Nucleus accumbens (tissue), 56 donors: ENCODE measurements around the gene SPON1.

Source experiments
- DNase-seq, 56 donors: peaks; one replicate each; lab custom pipeline; 2025; lab: John Stamatoyannopoulos, UW

Gene SPON1

GRCh38 chr11:14308114-14308896 lies 345.8 kb downstream of the SPON1 start:
- no peak for DNase-seq

DNA sequence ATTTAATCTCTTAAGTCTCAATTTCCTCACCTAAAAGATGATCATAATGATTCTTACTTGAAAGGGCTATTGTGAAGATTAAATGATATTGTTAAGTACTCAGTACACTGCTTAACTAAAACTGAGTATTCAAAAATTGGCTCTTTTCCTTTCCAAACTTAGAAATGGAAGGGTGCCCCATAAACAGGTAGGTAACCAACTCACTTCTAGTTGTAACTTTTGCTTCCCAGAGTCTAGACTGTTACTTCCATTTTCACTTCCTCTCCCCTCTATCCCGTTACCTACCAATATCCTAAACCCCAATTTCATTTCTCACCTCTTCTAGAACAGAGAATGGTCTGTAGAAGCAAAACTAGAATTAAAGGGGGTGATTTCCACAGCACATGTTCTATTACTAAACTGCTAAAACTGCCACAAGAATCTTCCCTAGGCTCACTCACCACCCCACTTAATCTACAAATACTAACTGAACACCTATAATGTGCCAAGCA lies 346.4 kb downstream of the SPON1 start:
- DNase-seq: no peak

GRCh38 chr11:14309425-14310192 lies 347.1 kb downstream of the SPON1 start:
- no peak for DNase-seq

GRCh38 chr11:14310679-14311078 lies 348.2 kb downstream of the SPON1 start:
- DNase-seq: no peak

DNA sequence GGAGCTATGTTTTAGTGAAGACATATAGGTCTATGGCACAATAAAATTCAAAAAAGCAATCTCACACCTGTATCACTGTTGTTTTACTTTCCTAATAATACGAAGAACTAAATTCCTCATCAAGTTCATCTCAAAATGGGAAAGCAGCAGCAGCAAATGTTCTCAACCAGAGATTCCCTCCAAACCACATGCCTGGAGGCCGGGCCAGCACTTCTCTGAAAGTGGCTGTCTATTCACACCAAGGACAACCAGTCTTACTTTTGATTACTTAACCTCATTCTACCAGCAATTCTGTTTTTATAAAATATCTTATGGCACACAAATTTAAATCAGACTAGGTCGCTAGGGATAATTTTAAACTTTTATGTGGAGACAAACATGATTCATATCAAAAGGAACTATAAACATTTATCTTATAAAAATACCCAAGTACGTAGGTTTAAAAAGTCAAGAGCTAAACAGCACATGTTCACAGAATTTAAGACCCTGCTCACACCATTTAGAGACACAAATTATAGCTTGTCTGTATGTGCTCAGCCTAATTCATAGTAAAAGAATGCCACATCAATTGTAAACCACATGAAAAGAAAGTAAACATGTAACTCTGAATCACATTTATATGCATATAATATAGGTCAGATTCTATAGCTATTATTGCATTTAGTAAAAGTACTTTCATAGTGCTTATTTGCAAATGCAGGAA lies 350.4 kb downstream of the SPON1 start:
- no peak for DNase-seq

GRCh38 chr11:14314127-14314526 lies 351.6 kb downstream of the SPON1 start:
- no peak for DNase-seq

DNA sequence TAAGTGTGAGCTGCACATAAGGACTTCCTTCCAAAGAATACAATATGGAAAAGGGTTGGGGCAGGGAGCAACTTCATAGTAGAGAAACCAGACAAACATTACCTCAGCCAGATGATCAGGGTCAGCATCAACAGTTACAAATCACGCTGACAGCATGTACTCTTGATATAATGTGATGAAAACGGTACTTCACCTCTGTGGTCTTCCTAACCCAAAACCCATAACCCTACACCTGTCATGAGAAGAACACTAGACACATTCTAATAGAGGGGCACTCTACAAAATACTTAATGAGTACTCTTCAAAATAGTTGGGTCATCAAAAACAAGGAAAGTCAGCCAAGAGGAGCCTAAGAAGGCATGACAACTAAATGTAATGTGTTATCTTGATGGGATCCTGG lies 352.6 kb downstream of the SPON1 start:
- no peak for DNase-seq
